PFSK-1 (cell line): ENCODE data around the gene COX4I1.

ENCODE experiments used
- FOXP2 ChIP-seq: optimal IDR thresholded peaks from 2 replicates; pipeline ENCODE3; 2011; ENCODE audit warnings: borderline replicate concordance, control low read depth, inconsistent platforms; ENCODE audit not compliant: insufficient read depth; ENCODE audit errors: extremely low read length, extremely low read depth
- POLR2AphosphoS5 ChIP-seq: IDR thresholded peaks from 2 replicates; pipeline ENCODE4 v1.6.1; 2012; ENCODE audit warnings: low read depth, mild to moderate bottlenecking, control low read depth, low read length, moderate library complexity
- REST ChIP-seq, 2 experiments: IDR thresholded peaks; 2 replicates each; pipeline versions ENCODE4 v1.6.1 to v1.8.0; 2011 to 2012; ENCODE audit warnings: low read depth in 2 of 2, low read length in 2 of 2, control low read depth in 1 of 2, inconsistent platforms in 1 of 2, mild to moderate bottlenecking in 1 of 2, moderate library complexity in 1 of 2; ENCODE audit not compliant: insufficient read depth in 1 of 2
- TAF1 ChIP-seq: IDR thresholded peaks from 2 replicates; pipeline ENCODE4 v1.6.1; 2012; ENCODE audit warnings: low read length, control low read depth, borderline replicate concordance; ENCODE audit not compliant: insufficient read depth

- TF ChIP-seq POLR2AphosphoS5 (no peak), REST (IDR thresholded peaks at IDR 0.05; ENCODE audit: insufficient read depth in 1 of 2, low read depth in 2 of 2, low read length in 2 of 2) (no peak), TAF1 (no peak), FOXP2 (no peak)
Measured at GRCh38 chr16:85825326-85825725, 25.8 kb downstream of the COX4I1 start.
